KOPT-K1 (cell line): ENCODE results near the gene EIF5A.

Source experiments
- H3K27ac ChIP-seq: fragments of 200-600 bp; sonication (generic); 2 replicates; pipeline ENCODE4 v1.5.1; 2016; ENCODE audit warnings: antibody characterized with exemption, mild to moderate bottlenecking, low read depth, low read length; ENCODE audit not compliant: poor library complexity, severe bottlenecking
- H3K36me3 ChIP-seq: fragments of 200-600 bp; sonication (generic); 2 replicates; pipeline ENCODE4 v1.5.1; 2017; ENCODE audit warnings: antibody characterized with exemption, mild to moderate bottlenecking, low read length, moderate library complexity; ENCODE audit not compliant: insufficient read depth
- H3K9me3 ChIP-seq: fragments of 200-600 bp; sonication (generic); 2 replicates; pipeline ENCODE4 v1.5.1; 2017; ENCODE audit warnings: antibody characterized with exemption, low read length, mild to moderate bottlenecking; ENCODE audit not compliant: insufficient read depth, poor library complexity, severe bottlenecking

The EIF5A gene

DNA sequence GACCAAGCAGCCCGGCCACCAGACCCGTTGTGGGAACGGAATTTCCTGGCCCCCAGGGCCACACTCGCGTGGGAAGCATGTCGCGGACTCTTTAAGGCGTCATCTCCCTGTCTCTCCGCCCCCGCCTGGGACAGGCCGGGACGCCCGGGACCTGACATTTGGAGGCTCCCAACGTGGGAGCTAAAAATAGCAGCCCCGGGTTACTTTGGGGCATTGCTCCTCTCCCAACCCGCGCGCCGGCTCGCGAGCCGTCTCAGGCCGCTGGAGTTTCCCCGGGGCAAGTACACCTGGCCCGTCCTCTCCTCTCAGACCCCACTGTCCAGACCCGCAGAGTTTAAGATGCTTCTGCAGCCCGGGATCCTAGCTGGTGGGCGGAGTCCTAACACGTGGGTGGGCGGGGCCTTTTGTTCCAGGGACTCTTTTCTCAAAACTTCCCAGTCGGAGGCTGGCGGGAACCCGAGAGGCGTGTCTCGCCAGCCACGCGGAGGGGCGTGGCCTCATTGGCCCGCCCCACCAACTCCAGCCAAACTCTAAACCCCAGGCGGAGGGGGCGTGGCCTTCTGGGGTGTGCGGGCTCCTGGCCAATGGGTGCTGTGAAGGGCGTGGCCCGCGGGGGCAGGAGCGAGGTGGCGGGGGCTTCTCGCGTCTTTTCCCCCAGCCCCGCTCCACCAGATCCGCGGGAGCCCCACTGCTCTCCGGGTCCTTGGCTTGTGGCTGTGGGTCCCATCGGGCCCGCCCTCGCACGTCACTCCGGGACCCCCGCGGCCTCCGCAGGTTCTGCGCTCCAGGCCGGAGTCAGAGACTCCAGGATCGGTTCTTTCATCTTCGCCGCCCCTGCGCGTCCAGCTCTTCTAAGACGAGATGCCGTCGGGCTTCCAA lies 26.1 kb upstream of the EIF5A start, which contains the start of gene SLC2A4:
Gene SLC2A4 (plus strand): TSS at position 645 of the 879 bp plus-strand sequence. CDS start 217 bp downstream, at position 862.
- no peaks in the 10 kb centered on the region for H3K36me3 ChIP-seq
- no peak within 1 kb of the TSS for H3K27ac ChIP-seq
- H3K9me3 ChIP-seq = no peaks in the 10 kb centered on the region

- Histone ChIP-seq H3K27ac (no peak overlapping the region), H3K9me3 (no peaks in the 10 kb centered on the region), H3K36me3 (no peaks in the 10 kb centered on the region)
Measured at GRCh38 chr17:7281953-7282751, 25.3 kb upstream of the EIF5A start.

GRCh38 chr17:7282752-7283321 lies 24.6 kb upstream of the EIF5A start:
- Histone ChIP-seq H3K36me3 (no peaks in the 10 kb centered on the region), H3K9me3 (no peaks in the 10 kb centered on the region), H3K27ac (no peak overlapping the region)

DNA sequence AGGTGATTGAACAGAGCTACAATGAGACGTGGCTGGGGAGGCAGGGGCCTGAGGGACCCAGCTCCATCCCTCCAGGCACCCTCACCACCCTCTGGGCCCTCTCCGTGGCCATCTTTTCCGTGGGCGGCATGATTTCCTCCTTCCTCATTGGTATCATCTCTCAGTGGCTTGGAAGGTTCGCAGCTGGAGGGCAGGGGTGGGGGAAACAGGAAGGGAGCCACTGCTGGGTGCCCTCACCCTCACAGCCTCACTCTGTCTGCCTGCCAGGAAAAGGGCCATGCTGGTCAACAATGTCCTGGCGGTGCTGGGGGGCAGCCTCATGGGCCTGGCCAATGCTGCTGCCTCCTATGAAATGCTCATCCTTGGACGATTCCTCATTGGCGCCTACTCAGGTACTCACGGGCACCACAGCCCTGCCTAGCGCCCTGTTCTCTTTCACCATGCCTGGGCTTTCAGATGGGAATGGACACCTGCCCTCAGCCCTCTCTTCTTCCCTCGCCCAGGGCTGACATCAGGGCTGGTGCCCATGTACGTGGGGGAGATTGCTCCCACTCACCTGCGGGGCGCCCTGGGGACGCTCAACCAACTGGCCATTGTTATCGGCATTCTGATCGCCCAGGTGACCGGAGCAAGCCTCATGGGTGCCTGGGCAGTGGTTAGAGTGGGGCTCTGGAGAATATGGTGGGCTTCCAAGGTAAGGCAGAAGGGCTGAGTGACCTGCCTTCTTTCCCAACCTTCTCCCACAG lies 23.8 kb upstream of the EIF5A start:
- Histone ChIP-seq H3K36me3 (no peaks in the 10 kb centered on the region), H3K9me3 (no peaks in the 10 kb centered on the region), H3K27ac (no peak overlapping the region)

- Histone ChIP-seq H3K36me3 (no peaks in the 10 kb centered on the region), H3K9me3 (no peaks in the 10 kb centered on the region), H3K27ac (no peak overlapping the region)
Measured at GRCh38 chr17:7284911-7285310, 22.5 kb upstream of the EIF5A start.

GRCh38 chr17:7285679-7286078 lies 21.7 kb upstream of the EIF5A start:
- H3K27ac ChIP-seq = no peak overlapping the region
- no peaks in the 10 kb centered on the region for H3K36me3 ChIP-seq
- no peaks in the 10 kb centered on the region for H3K9me3 ChIP-seq

DNA sequence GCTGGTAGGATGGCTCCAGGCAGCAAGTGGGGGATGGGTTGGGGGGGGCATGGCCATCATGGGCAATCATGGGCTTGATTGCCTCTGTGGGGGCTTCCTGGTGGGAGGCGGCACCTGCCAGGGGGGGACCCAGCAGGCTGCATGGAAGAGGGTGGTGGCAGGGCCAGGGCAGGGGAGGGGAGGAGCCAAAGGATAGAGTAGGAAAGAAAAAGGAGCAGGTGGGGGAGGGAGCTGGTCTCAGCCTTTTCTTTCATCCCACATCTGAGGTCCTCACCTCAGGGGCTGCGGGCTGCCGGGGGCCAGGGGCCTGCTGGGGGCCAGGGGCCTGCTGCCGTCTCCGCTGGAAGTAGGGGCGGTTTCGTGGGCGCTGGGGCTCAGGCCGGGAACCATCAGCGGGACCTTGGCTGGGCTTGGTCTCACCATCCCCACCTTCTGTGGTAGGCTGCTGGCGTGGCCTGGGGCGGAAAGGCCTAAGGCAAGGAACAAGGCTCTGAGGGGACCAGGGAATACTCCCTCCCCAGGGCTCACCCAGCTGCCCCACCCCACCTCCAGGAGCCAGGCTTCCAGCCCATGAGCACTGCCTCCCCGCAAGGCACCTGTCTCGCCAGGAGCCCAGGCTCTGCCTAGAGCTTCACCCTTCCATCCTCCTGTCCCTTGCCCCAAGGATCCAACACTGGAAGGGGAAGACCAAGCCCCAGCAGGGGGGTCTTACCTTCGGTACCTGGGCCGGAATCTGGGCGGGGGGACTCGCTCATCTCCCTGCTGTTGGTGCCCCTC lies 18.0 kb upstream of the EIF5A start:
- no peaks in the 10 kb centered on the region for H3K36me3 ChIP-seq
- H3K27ac ChIP-seq = no peak overlapping the region
- no peaks in the 10 kb centered on the region for H3K9me3 ChIP-seq

DNA sequence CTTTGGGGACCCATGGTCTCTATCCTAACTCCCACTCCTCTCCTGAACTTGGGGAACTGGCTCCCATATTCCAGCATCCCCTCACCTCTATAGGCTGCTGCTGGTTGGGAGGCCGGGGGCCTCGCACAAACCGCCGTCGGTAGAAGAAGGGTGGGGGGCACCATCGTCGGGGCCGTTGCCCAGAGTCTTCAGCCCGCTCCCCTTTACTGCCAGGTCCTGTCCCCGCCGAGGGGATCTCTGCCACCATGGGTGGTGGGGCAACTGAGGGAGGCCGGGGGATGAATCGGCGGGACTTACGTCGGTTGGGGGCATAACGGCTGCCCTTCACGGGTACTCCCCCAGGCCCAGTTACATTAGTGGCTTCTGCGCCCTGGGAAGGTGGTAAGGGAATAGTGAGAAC lies 17.3 kb upstream of the EIF5A start:
- Histone ChIP-seq H3K9me3 (no peaks in the 10 kb centered on the region), H3K36me3 (no peaks in the 10 kb centered on the region), H3K27ac (no peak overlapping the region)

DNA sequence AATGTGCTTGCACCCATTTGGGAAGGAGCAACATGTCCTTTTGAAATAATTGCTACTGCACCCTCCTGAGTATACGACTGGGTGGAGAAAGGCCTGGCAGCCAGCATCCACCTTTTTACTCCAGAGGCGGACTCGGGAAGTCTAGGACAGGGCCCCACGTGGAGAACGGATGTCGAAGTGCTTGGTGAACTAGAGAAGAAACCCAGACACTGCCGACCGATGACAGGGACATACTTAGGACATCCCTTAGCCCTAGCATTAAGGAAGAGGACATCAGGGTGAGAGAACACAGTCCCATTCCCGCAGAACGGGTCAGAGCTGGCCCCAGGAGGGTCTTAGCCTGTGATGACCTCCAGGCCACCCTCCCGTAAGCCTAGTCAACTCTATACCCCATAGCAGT lies 16.7 kb upstream of the EIF5A start:
- Histone ChIP-seq H3K27ac (no peak overlapping the region), H3K9me3 (no peaks in the 10 kb centered on the region), H3K36me3 (no peaks in the 10 kb centered on the region)

DNA sequence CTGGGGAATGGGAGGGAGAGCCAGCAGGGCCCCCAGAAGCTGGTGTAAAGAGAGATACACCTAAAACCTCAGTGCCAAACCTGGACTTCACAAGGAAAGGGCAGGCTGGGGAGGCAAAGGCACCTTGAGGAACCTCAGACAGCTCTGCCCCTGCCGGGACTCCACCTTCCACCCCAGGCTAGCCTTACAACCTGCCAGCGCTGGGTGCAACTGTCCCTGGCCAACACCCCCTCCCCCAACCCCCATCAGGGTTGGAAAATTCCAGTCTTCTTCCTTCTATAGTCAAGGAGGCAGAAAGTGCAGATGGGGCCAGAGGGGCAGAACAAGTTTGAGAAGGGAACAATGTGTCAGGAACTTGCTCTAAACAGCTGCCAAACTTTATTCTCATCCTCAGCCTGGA lies 15.2 kb upstream of the EIF5A start:
- no peak overlapping the region for H3K27ac ChIP-seq
- H3K9me3 ChIP-seq = no peaks in the 10 kb centered on the region
- no peaks in the 10 kb centered on the region for H3K36me3 ChIP-seq

DNA sequence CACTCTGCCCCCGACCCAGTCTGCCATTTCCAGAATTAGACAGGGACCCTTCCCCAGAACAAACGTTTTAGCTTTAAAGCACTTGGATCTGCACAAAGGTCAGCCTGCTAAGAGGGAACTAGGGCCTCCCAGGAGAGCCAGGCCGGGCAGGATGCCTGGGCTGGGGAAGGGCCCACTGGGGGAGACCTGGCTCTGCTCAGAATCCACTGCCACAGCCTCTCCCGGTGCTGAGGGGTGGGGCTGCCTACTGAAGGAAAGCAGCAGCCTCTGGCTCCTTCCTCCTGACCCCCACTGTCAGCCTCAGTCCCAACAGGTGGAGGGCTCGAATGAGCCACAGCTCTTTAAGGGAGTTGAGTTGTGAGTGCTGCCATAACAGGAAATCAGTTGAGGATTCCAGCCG lies 14.7 kb upstream of the EIF5A start:
- Histone ChIP-seq H3K27ac (no peak overlapping the region), H3K36me3 (no peaks in the 10 kb centered on the region), H3K9me3 (no peaks in the 10 kb centered on the region)

DNA sequence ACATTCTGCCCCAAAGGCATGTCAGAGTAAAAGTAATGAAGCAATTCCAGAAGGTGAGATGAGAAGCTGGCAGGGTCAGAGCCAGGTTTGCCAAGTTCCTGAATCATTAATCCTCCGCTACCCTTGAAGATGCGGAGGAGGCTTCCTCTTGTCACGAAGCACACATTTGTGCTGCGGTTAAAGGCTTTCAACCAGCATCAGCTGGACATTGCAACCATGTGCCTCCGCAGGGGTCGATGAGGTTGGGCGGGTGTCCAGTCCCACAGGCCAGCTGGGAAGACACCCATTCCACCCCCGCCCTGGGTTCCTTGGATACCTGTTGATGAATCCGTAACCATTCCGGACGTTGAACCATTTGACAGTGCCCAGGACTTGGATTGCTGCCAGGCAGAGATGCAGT lies 14.3 kb upstream of the EIF5A start:
- Histone ChIP-seq H3K36me3 (no peaks in the 10 kb centered on the region), H3K9me3 (no peaks in the 10 kb centered on the region), H3K27ac (no peak overlapping the region)

DNA sequence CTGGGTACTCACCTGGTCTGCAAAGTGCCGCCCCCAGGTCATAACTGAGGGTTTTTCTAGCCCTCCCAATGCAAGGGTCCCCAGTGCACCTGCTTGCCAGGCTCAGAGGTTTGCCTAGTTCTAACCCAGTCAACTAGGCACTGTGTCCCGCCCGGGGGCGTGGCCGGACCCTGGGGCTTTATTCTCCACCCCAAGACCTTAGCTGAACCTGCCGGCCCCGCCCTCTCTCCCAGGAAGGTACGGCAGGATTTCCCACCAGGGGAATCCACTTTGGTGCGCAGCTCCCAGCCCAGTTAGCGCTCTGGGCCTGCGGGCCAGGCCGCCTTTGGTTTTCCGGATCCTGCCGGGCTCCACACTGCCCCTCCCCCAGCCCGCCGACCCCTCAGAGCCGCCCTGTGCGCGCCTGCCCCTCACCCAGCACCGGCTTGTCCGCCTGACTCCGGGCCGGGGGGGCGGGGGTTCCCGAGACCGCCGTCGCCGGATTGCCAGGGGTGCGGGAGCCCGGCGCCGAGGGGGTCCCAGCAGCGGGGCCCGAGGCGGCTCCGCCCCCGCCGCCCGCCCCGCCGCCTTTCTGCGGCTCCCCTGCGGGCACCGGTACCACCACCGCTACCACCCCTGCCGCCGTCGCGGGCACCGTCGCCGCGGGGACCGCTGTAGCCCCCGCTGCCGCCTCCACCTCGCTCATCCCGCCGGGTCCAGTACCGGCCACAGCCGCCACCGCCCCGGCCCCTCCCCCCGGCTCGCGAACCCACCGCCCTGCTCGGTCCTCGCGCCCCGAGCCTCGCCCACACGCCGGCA lies 13.4 kb upstream of the EIF5A start:
- Histone ChIP-seq H3K9me3 (no peaks in the 10 kb centered on the region), H3K27ac (no peak overlapping the region), H3K36me3 (no peaks in the 10 kb centered on the region)
